Stimulated activated CD4-positive, alpha-beta T cell treated with anti-CD3 and anti-CD28 coated beads, Interleukin-4, amount 100 ng/mL, for 48 hours (primary cell): ENCODE measurements around the gene FGFBP2.
A peak's percentile ranks its signal among the peaks of the same experiment; 100 is the strongest.

ENCODE experiments used
- DNase-seq, 2 donors: peaks; one replicate each; pipeline ENCODE4 v3.0.0-alpha.2; 2020; ENCODE audit warnings: low read depth in 2 of 2

FGFBP2 gene

GRCh38 chr4:15963001-15963451, at the start of gene FGFBP2:
Gene FGFBP2, minus strand, starts transcription at chr4:15963175. Its CDS starts 46 bp downstream, at chr4:15963129.
- DNase-seq = peak; percentile 45 to 46

GRCh38 chr4:16011173-16011572, 48.2 kb upstream of the FGFBP2 start:
- DNase-seq = no peak

- DNase-seq = no peak
Measured at GRCh38 chr4:16009153-16009552, 46.2 kb upstream of the FGFBP2 start.

GRCh38 chr4:16007471-16008095, 44.6 kb upstream of the FGFBP2 start:
- DNase-seq = no peak

- DNase-seq = no peak
Measured at GRCh38 chr4:16006771-16007446, 43.9 kb upstream of the FGFBP2 start.

GRCh38 chr4:16005676-16006075, 42.7 kb upstream of the FGFBP2 start:
- DNase-seq = no peak

GRCh38 chr4:16001484-16001858, 38.5 kb upstream of the FGFBP2 start:
- peak; percentile 14 to 25 for DNase-seq

- DNase-seq = no peak
Measured at GRCh38 chr4:16000708-16001483, 37.9 kb upstream of the FGFBP2 start.

GRCh38 chr4:15996773-15997172, 33.8 kb upstream of the FGFBP2 start:
- DNase-seq = no peak

- no peak for DNase-seq
Measured at GRCh38 chr4:15995826-15996225, 32.9 kb upstream of the FGFBP2 start.

GRCh38 chr4:15992167-15992485, 29.2 kb upstream of the FGFBP2 start:
- no peak for DNase-seq

GRCh38 chr4:15990570-15991285, 27.8 kb upstream of the FGFBP2 start:
- no peak for DNase-seq

- DNase-seq = no peak
Measured at GRCh38 chr4:15989424-15989823, 26.4 kb upstream of the FGFBP2 start.

- no peak for DNase-seq
Measured at GRCh38 chr4:15988222-15988621, 25.2 kb upstream of the FGFBP2 start.

- no peak for DNase-seq
Measured at GRCh38 chr4:15986907-15987306, 23.9 kb upstream of the FGFBP2 start.

- no peak for DNase-seq
Measured at GRCh38 chr4:15983610-15984009, 20.6 kb upstream of the FGFBP2 start.

GRCh38 chr4:15982842-15983524, 20.0 kb upstream of the FGFBP2 start:
- DNase-seq = no peak

GRCh38 chr4:15976456-15977447, 13.8 kb upstream of the FGFBP2 start:
- no peak for DNase-seq

- no peak for DNase-seq
Measured at GRCh38 chr4:15971068-15971801, 8.3 kb upstream of the FGFBP2 start.
